ENCODE data around the gene PLXDC1. TPM values are rescaled to one million over a fixed set of nuclear protein-coding genes. Genes with fewer than 3 reads are reported as not detected.

PLXDC1 gene
- total and polyA plus RNA-seq, 2 of the 13 experiments (the other 11 are each of a cell fraction or from before 2014, with no cell fraction given) = not detected

DNA sequence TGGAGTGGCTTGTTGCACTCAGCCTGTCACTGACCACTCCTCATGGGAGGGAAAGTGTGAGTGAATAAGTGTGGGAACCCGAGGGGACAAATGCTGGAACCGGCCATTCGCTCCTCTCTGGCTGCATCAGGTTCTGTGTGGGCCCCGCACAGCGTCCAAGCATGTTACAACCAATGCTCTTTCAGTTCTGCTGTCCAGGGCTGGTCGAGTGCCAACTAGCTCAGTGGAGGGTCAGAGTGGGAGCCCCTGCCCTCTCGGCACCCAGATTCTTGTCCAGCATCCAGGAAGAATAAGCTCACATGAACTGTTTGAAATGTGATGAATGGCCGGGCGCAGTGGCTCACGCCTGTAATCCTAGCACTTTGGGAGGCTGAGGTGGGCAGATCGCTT is 135.9 kb downstream of the PLXDC1 start:
- no peak for ATAC-seq
- Histone ChIP-seq H3K36me3 (replicated peaks in 1 of 2; ENCODE audit: control insufficient read depth in 1 of 2, insufficient read depth in 2 of 2, low read length in 2 of 2) (no peaks in the 10 kb centered on the region), H4K20me1 (ENCODE audit: insufficient read depth, low read length) (no peaks in the 10 kb centered on the region), H3K9ac (ENCODE audit: insufficient read depth, low read depth, low read length) (no peak overlapping the region), H2AFZ (ENCODE audit: low read length) (no peak overlapping the region), H3K79me2 (ENCODE audit: insufficient read depth, low read length) (no peaks in the 10 kb centered on the region), H3K4me1 (ENCODE audit: insufficient read depth, low read length) (peaks cover 16% of the 10 kb centered on the region), H3K9me3 (ENCODE audit: low read length) (no peaks in the 10 kb centered on the region), H3K27me3 (ENCODE audit: control insufficient read depth in 1 of 2, insufficient read depth in 2 of 2, low read length in 2 of 2) (peaks cover 3 to 16% of the 10 kb centered on the region in 2 experiments; a peak in 2 of 5 replicates), H3K4me3 (replicated peaks in 1 of 3; ENCODE audit: insufficient read depth in 1 of 3, low read depth in 2 of 3, low read length in 3 of 3) (no peak overlapping the region), H3K4me2 (ENCODE audit: low read depth, low read length) (no peak overlapping the region), H3K27ac (ENCODE audit: extremely low read length, insufficient read depth, low read length) (no peak overlapping the region)
- WGBS (ENCODE audit: low lambda C conversion rate) = 70% methylated on average over 11 of the region's 11 CpGs
- FAIRE-seq = no peak
- BruUV-seq (replicated peaks) = no TSS peak
- no peak for DNase-seq (ENCODE audit: low spot score)
- intact Hi-C loops (cut with micrococcal nuclease; ENCODE audit: unreplicated experiment) = no loop called here
- in situ Hi-C loops (cut with HindIII; ENCODE audit: extremely low pct_ligation_motif_present, low pct_unique_long_range_greater_than_20kb) = no loop called here
- POLR2A ChIA-PET = no interaction called here
- TF ChIP-seq HDAC6 (IDR thresholded peaks at IDR 0.05; ENCODE audit: low read depth, low read length) (no peak), FOXO1 (CRISPR knock-in tag; IDR thresholded peaks at IDR 0.05) (no peak), ZNF772 (CRISPR knock-in tag; IDR thresholded peaks at IDR 0.05) (no peak), ZFP36 (IDR thresholded peaks at IDR 0.05; ENCODE audit: borderline replicate concordance, low read depth, low read length, partially characterized antibody) (no peak), KLF11 (CRISPR knock-in tag; IDR thresholded peaks at IDR 0.05) (no peak), TEAD2 (CRISPR knock-in tag; IDR thresholded peaks at IDR 0.05) (no peak), ZNF274 (CRISPR knock-in tag; IDR thresholded peaks at IDR 0.05) (no peak), SMARCE1 (IDR thresholded peaks at IDR 0.05; ENCODE audit: borderline replicate concordance) (no peak), WIZ (CRISPR knock-in tag; IDR thresholded peaks at IDR 0.05) (no peak), TAF1 (CRISPR knock-in tag; IDR thresholded peaks at IDR 0.05) (no peak), ZNF337 (CRISPR knock-in tag; IDR thresholded peaks at IDR 0.05; ENCODE audit: borderline replicate concordance, low read depth) (no peak), CCDC6 (CRISPR knock-in tag; IDR thresholded peaks at IDR 0.05) (no peak)
- TF ChIP-seq, protein P1, sequence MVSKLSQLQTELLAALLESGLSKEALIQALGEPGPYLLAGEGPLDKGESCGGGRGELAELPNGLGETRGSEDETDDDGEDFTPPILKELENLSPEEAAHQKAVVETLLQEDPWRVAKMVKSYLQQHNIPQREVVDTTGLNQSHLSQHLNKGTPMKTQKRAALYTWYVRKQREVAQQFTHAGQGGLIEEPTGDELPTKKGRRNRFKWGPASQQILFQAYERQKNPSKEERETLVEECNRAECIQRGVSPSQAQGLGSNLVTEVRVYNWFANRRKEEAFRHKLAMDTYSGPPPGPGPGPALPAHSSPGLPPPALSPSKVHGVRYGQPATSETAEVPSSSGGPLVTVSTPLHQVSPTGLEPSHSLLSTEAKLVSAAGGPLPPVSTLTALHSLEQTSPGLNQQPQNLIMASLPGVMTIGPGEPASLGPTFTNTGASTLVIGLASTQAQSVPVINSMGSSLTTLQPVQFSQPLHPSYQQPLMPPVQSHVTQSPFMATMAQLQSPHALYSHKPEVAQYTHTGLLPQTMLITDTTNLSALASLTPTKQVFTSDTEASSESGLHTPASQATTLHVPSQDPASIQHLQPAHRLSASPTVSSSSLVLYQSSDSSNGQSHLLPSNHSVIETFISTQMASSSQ (IDR thresholded peaks at IDR 0.05; ENCODE audit: low read depth) = no peak
- TF ChIP-seq, protein P1 (CRISPR knock-in tag; IDR thresholded peaks at IDR 0.05; ENCODE audit: borderline replicate concordance) = no peak
- TF ChIP-seq, protein P2, sequence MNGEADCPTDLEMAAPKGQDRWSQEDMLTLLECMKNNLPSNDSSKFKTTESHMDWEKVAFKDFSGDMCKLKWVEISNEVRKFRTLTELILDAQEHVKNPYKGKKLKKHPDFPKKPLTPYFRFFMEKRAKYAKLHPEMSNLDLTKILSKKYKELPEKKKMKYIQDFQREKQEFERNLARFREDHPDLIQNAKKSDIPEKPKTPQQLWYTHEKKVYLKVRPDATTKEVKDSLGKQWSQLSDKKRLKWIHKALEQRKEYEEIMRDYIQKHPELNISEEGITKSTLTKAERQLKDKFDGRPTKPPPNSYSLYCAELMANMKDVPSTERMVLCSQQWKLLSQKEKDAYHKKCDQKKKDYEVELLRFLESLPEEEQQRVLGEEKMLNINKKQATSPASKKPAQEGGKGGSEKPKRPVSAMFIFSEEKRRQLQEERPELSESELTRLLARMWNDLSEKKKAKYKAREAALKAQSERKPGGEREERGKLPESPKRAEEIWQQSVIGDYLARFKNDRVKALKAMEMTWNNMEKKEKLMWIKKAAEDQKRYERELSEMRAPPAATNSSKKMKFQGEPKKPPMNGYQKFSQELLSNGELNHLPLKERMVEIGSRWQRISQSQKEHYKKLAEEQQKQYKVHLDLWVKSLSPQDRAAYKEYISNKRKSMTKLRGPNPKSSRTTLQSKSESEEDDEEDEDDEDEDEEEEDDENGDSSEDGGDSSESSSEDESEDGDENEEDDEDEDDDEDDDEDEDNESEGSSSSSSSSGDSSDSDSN (CRISPR knock-in tag; IDR thresholded peaks at IDR 0.05) = no peak
- TF ChIP-seq, protein P3, sequence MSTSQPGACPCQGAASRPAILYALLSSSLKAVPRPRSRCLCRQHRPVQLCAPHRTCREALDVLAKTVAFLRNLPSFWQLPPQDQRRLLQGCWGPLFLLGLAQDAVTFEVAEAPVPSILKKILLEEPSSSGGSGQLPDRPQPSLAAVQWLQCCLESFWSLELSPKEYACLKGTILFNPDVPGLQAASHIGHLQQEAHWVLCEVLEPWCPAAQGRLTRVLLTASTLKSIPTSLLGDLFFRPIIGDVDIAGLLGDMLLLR (CRISPR knock-in tag; IDR thresholded peaks at IDR 0.05) = no peak
- TF ChIP-seq, protein P4, sequence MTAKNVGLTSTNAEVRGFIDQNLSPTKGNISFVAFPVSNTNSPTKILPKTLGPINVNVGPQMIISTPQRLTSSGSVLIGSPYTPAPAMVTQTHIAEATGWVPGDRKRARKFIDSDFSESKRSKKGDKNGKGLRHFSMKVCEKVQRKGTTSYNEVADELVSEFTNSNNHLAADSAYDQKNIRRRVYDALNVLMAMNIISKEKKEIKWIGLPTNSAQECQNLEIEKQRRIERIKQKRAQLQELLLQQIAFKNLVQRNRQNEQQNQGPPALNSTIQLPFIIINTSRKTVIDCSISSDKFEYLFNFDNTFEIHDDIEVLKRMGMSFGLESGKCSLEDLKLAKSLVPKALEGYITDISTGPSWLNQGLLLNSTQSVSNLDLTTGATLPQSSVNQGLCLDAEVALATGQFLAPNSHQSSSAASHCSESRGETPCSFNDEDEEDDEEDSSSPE (CRISPR knock-in tag; IDR thresholded peaks at IDR 0.05) = no peak
- CTCF ChIA-PET (ENCODE audit: low intra/inter-chr PET ratio, low total read pairs) = no interaction called here
